WTC11 (cell line): Measurements from ENCODE around the gene NECTIN1. TPM values are rescaled to one million over a fixed set of nuclear protein-coding genes. Genes with fewer than 3 reads are reported as not detected.

Source experiments
- ATAC-seq: fragments of 200-7000 bp; cut with Tn5 transposase; 2 replicates; pipeline ENCODE4 v1.10.0; 2021; ENCODE audit warnings: mild to moderate bottlenecking, moderate library complexity
- CTCF ChIA-PET: fragments of 300-600 bp; sonication (Branson Sonifier 250); formaldehyde crosslinking; loops from one replicate; lab custom pipeline; 2021; ENCODE audit warnings: antibody characterized with exemption; lab: Charles Lee
- POLR2A ChIA-PET: fragments of 350-600 bp; sonication (Branson Sonifier 250); formaldehyde crosslinking; loops from one replicate; lab custom pipeline; 2021; ENCODE audit warnings: antibody characterized with exemption; lab: Charles Lee
- DNase-seq: peaks from one replicate; pipeline ENCODE4 v3.0.0; 2021; ENCODE audit warnings: low spot score
- H3K27ac Mint-ChIP-seq: 2 replicates; pipeline ENCODE4 v1.8.0; 2021; ENCODE audit warnings: mixed read lengths
- H3K27me3 Mint-ChIP-seq: 2 replicates; pipeline ENCODE4 v1.8.0; 2021; ENCODE audit warnings: low read depth, mild to moderate bottlenecking, moderate library complexity, mixed read lengths
- H3K36me3 Mint-ChIP-seq: 2 replicates; pipeline ENCODE4 v1.8.0; 2021; ENCODE audit warnings: mixed read lengths
- H3K4me1 Mint-ChIP-seq: 2 replicates; pipeline ENCODE4 v1.8.0; 2022; ENCODE audit warnings: mixed read lengths
- H3K4me3 Mint-ChIP-seq: 2 replicates; pipeline ENCODE4 v1.8.0; 2021; ENCODE audit warnings: mild to moderate bottlenecking, moderate library complexity, mixed read lengths
- H3K9me3 Mint-ChIP-seq: 2 replicates; pipeline ENCODE4 v1.8.0; 2021; ENCODE audit warnings: mixed read lengths
- CREB1 ChIP-seq: sonication (generic); formaldehyde crosslinking; IDR thresholded peaks from 2 replicates; pipeline ENCODE4 v1.8.0; 2023; ENCODE audit warnings: mild to moderate bottlenecking, missing genetic modification reagents
- GTF2I ChIP-seq: fragments of 250-450 bp; sonication (Bioruptor Pico); conservative IDR thresholded peaks from 2 replicates; pipeline ENCODE4 v1.4.0; 2021; ENCODE audit warnings: mild to moderate bottlenecking
- KAT7 ChIP-seq: sonication (generic); formaldehyde crosslinking; IDR thresholded peaks from 2 replicates; pipeline ENCODE4 v1.8.1; 2023; ENCODE audit warnings: missing genetic modification reagents, mild to moderate bottlenecking, borderline replicate concordance
- PRRX2 ChIP-seq: fragments of 250-450 bp; sonication (Bioruptor Pico); IDR thresholded peaks from 2 replicates; pipeline ENCODE4 v1.8.0; 2021; ENCODE audit warnings: mild to moderate bottlenecking
- RELA ChIP-seq: sonication (generic); formaldehyde crosslinking; IDR thresholded peaks from 2 replicates; pipeline ENCODE4 v1.8.1; 2022; ENCODE audit warnings: missing genetic modification reagents, mild to moderate bottlenecking, borderline replicate concordance
- RORB ChIP-seq: fragments of 250-450 bp; sonication (Bioruptor Pico); IDR thresholded peaks from 2 replicates; pipeline ENCODE4 v1.9.0; 2021; ENCODE audit warnings: mild to moderate bottlenecking
- ZNF232 ChIP-seq: sonication (generic); formaldehyde crosslinking; IDR thresholded peaks from 2 replicates; pipeline ENCODE4 v1.8.0; 2022; ENCODE audit warnings: mild to moderate bottlenecking, missing genetic modification reagents
- ZNF281 ChIP-seq: sonication (generic); formaldehyde crosslinking; IDR thresholded peaks from 2 replicates; pipeline ENCODE4 v1.8.0; 2023; ENCODE audit warnings: mild to moderate bottlenecking, missing genetic modification reagents
- ZNF317 ChIP-seq: sonication (generic); formaldehyde crosslinking; IDR thresholded peaks from 2 replicates; pipeline ENCODE4 v1.8.1; 2023; ENCODE audit warnings: low read depth, mild to moderate bottlenecking, moderate library complexity, missing genetic modification reagents, borderline replicate concordance
- ZNF416 ChIP-seq: fragments of 250-450 bp; sonication (Bioruptor Pico); IDR thresholded peaks from 2 replicates; pipeline ENCODE4 v1.9.0; 2021; ENCODE audit warnings: mild to moderate bottlenecking, inconsistent platforms
- ZNF425 ChIP-seq: fragments of 250-450 bp; sonication (Bioruptor Pico); conservative IDR thresholded peaks from 2 replicates; pipeline ENCODE4 v1.9.0; 2021; ENCODE audit warnings: mild to moderate bottlenecking
- ZNF512 ChIP-seq: sonication (generic); formaldehyde crosslinking; IDR thresholded peaks from 2 replicates; pipeline ENCODE4 v1.8.1; 2022; ENCODE audit warnings: missing genetic modification reagents, borderline replicate concordance
- total RNA-seq: library from RNA; stranded (reverse); gene quantifications from 3 replicates; pipeline ENCODE4 v1.2.3, GENCODE V29; 2021
- TF ChIP-seq, protein P1 (sequence below): fragments of 250-450 bp; sonication (Bioruptor Pico); IDR thresholded peaks from 2 replicates; pipeline ENCODE4 v1.8.0; 2021; ENCODE audit warnings: mild to moderate bottlenecking
- TF ChIP-seq, protein P2 (sequence below): sonication (generic); formaldehyde crosslinking; IDR thresholded peaks from 2 replicates; pipeline ENCODE4 v1.8.1; 2023; ENCODE audit warnings: mild to moderate bottlenecking, missing genetic modification reagents

The NECTIN1 gene
- total RNA-seq, 1 experiment from 2014 or later: 86.2 TPM

GRCh38 chr11:119677840-119678239 lies 51.2 kb downstream of the NECTIN1 start (continued):
- TF ChIP-seq RORB (CRISPR knock-in tag) (no peak), RELA (CRISPR knock-in tag) (no peak), ZNF232 (CRISPR knock-in tag) (no peak), CREB1 (CRISPR knock-in tag) (no peak)

DNA sequence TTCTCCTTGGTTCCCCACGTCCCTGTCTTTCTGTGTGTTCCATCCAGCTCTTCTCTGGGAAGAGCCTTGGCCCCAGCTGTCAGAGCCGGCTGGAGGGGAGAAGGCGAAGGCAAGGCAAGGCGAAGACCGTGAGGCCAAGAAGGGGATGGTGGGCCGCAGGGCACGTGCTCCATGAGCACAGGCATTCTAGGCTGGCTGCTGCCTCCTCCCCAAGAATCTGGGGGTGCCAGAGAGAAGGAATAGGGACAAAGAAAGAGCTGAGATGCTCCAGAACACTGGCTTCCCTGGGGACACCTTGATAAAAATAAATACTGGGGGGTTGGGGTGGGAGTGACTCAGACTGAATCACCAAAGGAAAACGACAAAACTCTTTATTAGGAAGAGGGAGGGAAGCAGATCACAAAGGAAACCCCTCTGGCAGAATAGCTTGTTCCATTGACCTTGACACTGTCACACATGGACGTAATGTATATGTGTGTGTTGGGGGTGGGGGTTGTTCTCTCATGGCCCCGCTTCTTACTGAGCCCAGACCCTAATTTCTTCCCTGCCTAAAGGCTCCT lies 52.5 kb downstream of the NECTIN1 start:
- TF ChIP-seq ZNF281 (CRISPR knock-in tag) (no peak), ZNF425 (no peak), GTF2I (no peak), ZNF512 (CRISPR knock-in tag) (no peak), ZNF416 (CRISPR knock-in tag) (no peak), KAT7 (CRISPR knock-in tag) (no peak), PRRX2 (CRISPR knock-in tag) (no peak), ZNF317 (no peak)
- TF ChIP-seq, protein P1, sequence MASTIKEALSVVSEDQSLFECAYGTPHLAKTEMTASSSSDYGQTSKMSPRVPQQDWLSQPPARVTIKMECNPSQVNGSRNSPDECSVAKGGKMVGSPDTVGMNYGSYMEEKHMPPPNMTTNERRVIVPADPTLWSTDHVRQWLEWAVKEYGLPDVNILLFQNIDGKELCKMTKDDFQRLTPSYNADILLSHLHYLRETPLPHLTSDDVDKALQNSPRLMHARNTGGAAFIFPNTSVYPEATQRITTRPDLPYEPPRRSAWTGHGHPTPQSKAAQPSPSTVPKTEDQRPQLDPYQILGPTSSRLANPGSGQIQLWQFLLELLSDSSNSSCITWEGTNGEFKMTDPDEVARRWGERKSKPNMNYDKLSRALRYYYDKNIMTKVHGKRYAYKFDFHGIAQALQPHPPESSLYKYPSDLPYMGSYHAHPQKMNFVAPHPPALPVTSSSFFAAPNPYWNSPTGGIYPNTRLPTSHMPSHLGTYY (CRISPR knock-in tag): no peak
- TF ChIP-seq, protein P2, sequence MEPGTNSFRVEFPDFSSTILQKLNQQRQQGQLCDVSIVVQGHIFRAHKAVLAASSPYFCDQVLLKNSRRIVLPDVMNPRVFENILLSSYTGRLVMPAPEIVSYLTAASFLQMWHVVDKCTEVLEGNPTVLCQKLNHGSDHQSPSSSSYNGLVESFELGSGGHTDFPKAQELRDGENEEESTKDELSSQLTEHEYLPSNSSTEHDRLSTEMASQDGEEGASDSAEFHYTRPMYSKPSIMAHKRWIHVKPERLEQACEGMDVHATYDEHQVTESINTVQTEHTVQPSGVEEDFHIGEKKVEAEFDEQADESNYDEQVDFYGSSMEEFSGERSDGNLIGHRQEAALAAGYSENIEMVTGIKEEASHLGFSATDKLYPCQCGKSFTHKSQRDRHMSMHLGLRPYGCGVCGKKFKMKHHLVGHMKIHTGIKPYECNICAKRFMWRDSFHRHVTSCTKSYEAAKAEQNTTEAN (CRISPR knock-in tag): no peak
- no peak for DNase-seq
- H3K4me3 Mint-ChIP-seq: no peak overlapping the region
- H3K27ac Mint-ChIP-seq: 0 out of 2 replicates have a peak overlapping the region, but pooled peaks have one; percentile 20
- ChIA-PET CTCF (interaction anchor here (0.9 to 1.6 kb wide), 4 partner anchors 10 to 53 kb away, joined by 3 to 8 read pairs (median 4); partner anchors contain the start of gene NECTIN1), POLR2A (no interaction called here)
- peaks cover 26% of the 10 kb centered on the region for H3K9me3 Mint-ChIP-seq
- H3K36me3 Mint-ChIP-seq: peaks cover 68% of the 10 kb centered on the region
- H3K4me1 Mint-ChIP-seq: peaks cover 5% of the 10 kb centered on the region
- ATAC-seq: no peak
- H3K27me3 Mint-ChIP-seq: no peaks in the 10 kb centered on the region
